DND-41 (cell line): ENCODE data around the gene PPP4R2.

Source experiments
- ATAC-seq: fragments of 200-7000 bp; cut with Tn5 transposase; 3 replicates; pipeline ENCODE4 v1.9.1; 2021; ENCODE audit warnings: low read depth; ENCODE audit not compliant: insufficient read depth
- DNase-seq: peaks from one replicate; pipeline ENCODE4 v3.0.0-alpha.2; 2020
- H2AFZ ChIP-seq: 2 replicates; pipeline ENCODE4 v1.6.0; 2012; ENCODE audit warnings: low read depth, low read length
- H3K27ac ChIP-seq: 2 replicates; pipeline ENCODE4 v1.5.1; 2012; ENCODE audit warnings: low read length, inconsistent platforms
- H3K27me3 ChIP-seq: fragments of 200-600 bp; sonication (generic); 2 replicates; pipeline ENCODE4 v1.6.0; 2012; ENCODE audit warnings: low read length, mild to moderate bottlenecking, inconsistent platforms; ENCODE audit not compliant: insufficient read depth, poor library complexity
- H3K36me3 ChIP-seq: 2 replicates; pipeline ENCODE4 v1.5.1; 2012; ENCODE audit warnings: low read length, inconsistent platforms; ENCODE audit not compliant: insufficient read depth
- H3K4me1 ChIP-seq: 2 replicates; pipeline ENCODE4 v1.5.1; 2012; ENCODE audit warnings: mild to moderate bottlenecking, low read length; ENCODE audit not compliant: insufficient read depth
- H3K4me2 ChIP-seq: 2 replicates; pipeline ENCODE4 v1.6.0; 2012; ENCODE audit warnings: mild to moderate bottlenecking, moderate library complexity, low read length, inconsistent platforms; ENCODE audit not compliant: insufficient read depth
- H3K4me3 ChIP-seq, 2 experiments: fragments of 200-600 bp in 1 of 2; shearing (Covaris generic) in 1 of 2; 2 replicates each; pipeline ENCODE4 v1.5.1; 2012 to 2016; ENCODE audit warnings: inconsistent platforms in 2 of 2, low read length in 2 of 2, mild to moderate bottlenecking in 2 of 2, low read depth in 1 of 2, moderate library complexity in 1 of 2
- H3K79me2 ChIP-seq: 2 replicates; pipeline ENCODE4 v1.6.0; 2012; ENCODE audit warnings: low read length, inconsistent platforms; ENCODE audit not compliant: insufficient read depth
- H3K9ac ChIP-seq: 2 replicates; pipeline ENCODE4 v1.6.0; 2012; ENCODE audit warnings: low read depth, mild to moderate bottlenecking, inconsistent platforms, low read length, moderate library complexity
- H3K9me3 ChIP-seq: 2 replicates; pipeline ENCODE4 v1.5.1; 2012; ENCODE audit warnings: low read length, moderate library complexity, mild to moderate bottlenecking, inconsistent platforms; ENCODE audit not compliant: insufficient read depth, severe bottlenecking
- H4K20me1 ChIP-seq: 2 replicates; pipeline ENCODE4 v1.6.0; 2012; ENCODE audit warnings: low read length; ENCODE audit not compliant: insufficient read depth
- EZH2 ChIP-seq: IDR thresholded peaks from 3 replicates; pipeline ENCODE4 v1.6.1; 2012; ENCODE audit warnings: borderline replicate concordance, low read depth, mild to moderate bottlenecking, moderate library complexity, low read length, inconsistent platforms; ENCODE audit not compliant: severe bottlenecking
- TF ChIP-seq, protein P1 (sequence below): IDR thresholded peaks from 2 replicates; pipeline ENCODE4 v1.5.1; 2012; ENCODE audit warnings: borderline replicate concordance, low read length, moderate library complexity, mild to moderate bottlenecking; ENCODE audit not compliant: poor library complexity, severe bottlenecking; ENCODE audit errors: extremely low read depth

The PPP4R2 gene

DNA sequence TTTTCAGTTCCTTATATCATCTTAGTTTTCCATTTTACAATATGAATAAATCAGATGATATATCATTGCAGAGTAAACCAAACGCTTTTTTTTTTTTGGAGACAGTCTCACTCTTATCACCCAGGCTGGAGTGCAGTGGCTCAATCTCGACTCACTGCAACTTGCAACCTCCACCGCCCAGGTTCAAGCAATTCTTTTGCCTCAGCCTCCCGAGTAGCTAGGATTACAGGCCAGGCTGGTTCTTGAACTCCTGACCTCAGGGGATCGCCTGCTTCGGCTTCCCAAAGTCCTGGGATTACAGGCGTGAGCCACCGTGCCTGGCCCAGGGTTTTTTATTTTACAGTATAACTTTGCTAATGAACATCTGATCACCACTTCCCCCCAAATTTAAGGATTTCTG, 59.0 kb downstream of the PPP4R2 start:
- Histone ChIP-seq H4K20me1 (peaks cover 39% of the 10 kb centered on the region; the same call in 1 of the 2 replicates), H3K27ac (no peak overlapping the region), H3K4me3 (no peak overlapping the region), H2AFZ (no peak overlapping the region), H3K4me1 (no peaks in the 10 kb centered on the region), H3K4me2 (no peak overlapping the region), H3K9me3 (no peaks in the 10 kb centered on the region), H3K27me3 (no peaks in the 10 kb centered on the region), H3K9ac (no peak overlapping the region), H3K36me3 (peaks cover 36% of the 10 kb centered on the region; the same call in 1 of the 2 replicates), H3K79me2 (peaks cover 44% of the 10 kb centered on the region)
- ATAC-seq (peak; percentile 17; the same call in 1 of the 3 replicates), DNase-seq (no peak)
- no peak for TF ChIP-seq EZH2
- TF ChIP-seq, protein P1, sequence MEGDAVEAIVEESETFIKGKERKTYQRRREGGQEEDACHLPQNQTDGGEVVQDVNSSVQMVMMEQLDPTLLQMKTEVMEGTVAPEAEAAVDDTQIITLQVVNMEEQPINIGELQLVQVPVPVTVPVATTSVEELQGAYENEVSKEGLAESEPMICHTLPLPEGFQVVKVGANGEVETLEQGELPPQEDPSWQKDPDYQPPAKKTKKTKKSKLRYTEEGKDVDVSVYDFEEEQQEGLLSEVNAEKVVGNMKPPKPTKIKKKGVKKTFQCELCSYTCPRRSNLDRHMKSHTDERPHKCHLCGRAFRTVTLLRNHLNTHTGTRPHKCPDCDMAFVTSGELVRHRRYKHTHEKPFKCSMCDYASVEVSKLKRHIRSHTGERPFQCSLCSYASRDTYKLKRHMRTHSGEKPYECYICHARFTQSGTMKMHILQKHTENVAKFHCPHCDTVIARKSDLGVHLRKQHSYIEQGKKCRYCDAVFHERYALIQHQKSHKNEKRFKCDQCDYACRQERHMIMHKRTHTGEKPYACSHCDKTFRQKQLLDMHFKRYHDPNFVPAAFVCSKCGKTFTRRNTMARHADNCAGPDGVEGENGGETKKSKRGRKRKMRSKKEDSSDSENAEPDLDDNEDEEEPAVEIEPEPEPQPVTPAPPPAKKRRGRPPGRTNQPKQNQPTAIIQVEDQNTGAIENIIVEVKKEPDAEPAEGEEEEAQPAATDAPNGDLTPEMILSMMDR: no peak

DNA sequence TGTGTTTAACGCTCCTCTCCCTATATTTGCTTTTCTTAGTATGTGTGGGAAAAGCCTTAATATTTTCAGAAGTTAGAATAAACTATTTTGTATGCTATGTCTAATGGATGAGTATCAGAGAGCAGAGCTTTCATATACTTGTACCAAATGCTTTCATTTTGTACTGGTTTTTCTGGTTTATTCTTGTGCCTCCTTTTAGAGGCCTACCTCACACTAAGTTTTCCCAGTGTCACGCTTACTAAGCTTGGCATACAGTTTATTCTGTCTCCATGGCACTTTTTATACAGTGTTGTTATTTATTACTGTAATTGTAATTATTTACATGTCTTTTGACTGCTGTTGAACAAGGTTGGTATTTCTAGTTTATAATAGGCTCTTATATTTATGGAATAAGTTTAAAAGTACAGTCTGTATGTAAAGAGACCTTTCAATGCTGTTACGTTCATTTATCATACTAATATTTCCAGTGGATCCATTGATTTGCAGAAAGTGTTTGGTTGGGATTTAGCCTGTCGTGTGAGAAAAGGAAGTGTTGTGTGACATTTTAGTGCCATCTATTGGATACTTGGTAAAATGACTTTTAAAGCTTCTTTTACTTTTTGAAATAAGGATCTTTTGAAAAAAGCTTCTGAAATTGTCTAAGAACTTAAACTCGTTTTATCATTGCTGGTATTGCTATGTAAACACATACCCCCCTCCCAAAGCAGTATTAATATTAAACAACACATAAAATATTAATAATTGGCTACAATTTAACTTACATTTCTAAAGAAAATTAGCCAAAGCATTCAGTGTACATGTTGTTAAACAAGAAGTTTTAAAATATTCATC, 59.6 kb downstream of the PPP4R2 start:
- Histone ChIP-seq H3K79me2 (peaks cover 39% of the 10 kb centered on the region), H4K20me1 (peaks cover 35% of the 10 kb centered on the region; the same call in 1 of the 2 replicates), H3K9ac (no peak overlapping the region), H3K4me1 (no peaks in the 10 kb centered on the region), H3K36me3 (peaks cover 37% of the 10 kb centered on the region), H3K27ac (no peak overlapping the region), H3K9me3 (no peaks in the 10 kb centered on the region), H3K27me3 (no peaks in the 10 kb centered on the region), H3K4me2 (no peak overlapping the region), H3K4me3 (no peak overlapping the region), H2AFZ (no peak overlapping the region)
- ATAC-seq (peak; percentile 69; the same call in 2 of the 3 replicates), DNase-seq (no peak)
- TF ChIP-seq, protein P1: peak; percentile 63
- no peak for TF ChIP-seq EZH2

DNA sequence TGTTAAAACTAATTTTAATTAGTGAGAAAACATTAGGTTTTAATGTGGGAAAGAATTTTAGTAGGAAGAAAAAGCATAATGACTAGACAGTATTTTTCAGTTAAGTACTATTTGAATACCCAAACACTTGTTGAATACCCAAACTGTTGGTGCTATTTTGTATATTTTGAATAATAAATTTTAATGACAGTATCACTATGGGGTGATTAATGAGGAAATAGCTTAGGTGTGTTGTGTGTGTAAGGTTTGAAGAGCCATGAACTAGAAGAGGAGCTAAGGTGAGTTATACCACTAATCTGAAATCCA, 60.2 kb downstream of the PPP4R2 start:
- Histone ChIP-seq H3K9ac (no peak overlapping the region), H3K36me3 (peaks cover 43% of the 10 kb centered on the region), H3K4me2 (no peak overlapping the region), H4K20me1 (peaks cover 37% of the 10 kb centered on the region), H3K4me1 (no peaks in the 10 kb centered on the region), H3K79me2 (peaks cover 39% of the 10 kb centered on the region), H2AFZ (no peak overlapping the region), H3K9me3 (no peaks in the 10 kb centered on the region), H3K4me3 (no peak overlapping the region), H3K27me3 (no peaks in the 10 kb centered on the region), H3K27ac (no peak overlapping the region)
- DNase-seq (no peak), ATAC-seq (no peak)
- TF ChIP-seq, protein P1: no peak
- no peak for TF ChIP-seq EZH2
